Glutamatergic neuron (in vitro differentiated cells): ENCODE measurements around the gene CRYBG1. TPM values are rescaled to one million over a fixed set of nuclear protein-coding genes. Genes with fewer than 3 reads are reported as not detected.

ENCODE experiments used
- DNase-seq: peaks from one replicate; pipeline ENCODE4 v3.0.0; 2022
- H3K27ac Mint-ChIP-seq: one replicate; pipeline ENCODE4 v1.8.0; 2020; ENCODE audit warnings: mild to moderate bottlenecking, mixed read lengths, inconsistent platforms; ENCODE audit not compliant: unreplicated experiment
- H3K27me3 Mint-ChIP-seq: one replicate; pipeline ENCODE4 v1.8.0; 2020; ENCODE audit warnings: mild to moderate bottlenecking, moderate library complexity, mixed read lengths, inconsistent platforms; ENCODE audit not compliant: unreplicated experiment
- H3K36me3 Mint-ChIP-seq: one replicate; pipeline ENCODE4 v1.8.0; 2020; ENCODE audit warnings: mild to moderate bottlenecking, mixed read lengths, inconsistent platforms; ENCODE audit not compliant: unreplicated experiment
- H3K4me1 Mint-ChIP-seq: one replicate; pipeline ENCODE4 v1.8.0; 2020; ENCODE audit warnings: mild to moderate bottlenecking, low read depth, mixed read lengths, inconsistent platforms; ENCODE audit not compliant: unreplicated experiment
- H3K4me3 Mint-ChIP-seq: one replicate; pipeline ENCODE4 v1.8.0; 2020; ENCODE audit warnings: mild to moderate bottlenecking, mixed read lengths, inconsistent platforms; ENCODE audit not compliant: unreplicated experiment
- H3K9me3 Mint-ChIP-seq: one replicate; pipeline ENCODE4 v1.8.0; 2020; ENCODE audit warnings: mild to moderate bottlenecking, moderate library complexity, mixed read lengths, inconsistent platforms; ENCODE audit not compliant: unreplicated experiment
- total RNA-seq: library from RNA; stranded (reverse); fragmentation: NEBNext Ultra II Directional; extraction: Animal tissue kit (Norgen Biotek cat#: 25700); gene quantifications from one replicate; pipeline ENCODE4 v1.2.1, GENCODE V29; 2021; ENCODE audit not compliant: unreplicated experiment
- TF ChIP-seq, protein P1 (sequence below): fragments of 200-600 bp; sonication (generic); IDR thresholded peaks from one replicate; pipeline ENCODE4 v1.5.0; 2021; ENCODE audit not compliant: partially characterized antibody, unreplicated experiment

CRYBG1 gene
- total RNA-seq, 1 donor from 2014 or later: 0.15 TPM

DNA sequence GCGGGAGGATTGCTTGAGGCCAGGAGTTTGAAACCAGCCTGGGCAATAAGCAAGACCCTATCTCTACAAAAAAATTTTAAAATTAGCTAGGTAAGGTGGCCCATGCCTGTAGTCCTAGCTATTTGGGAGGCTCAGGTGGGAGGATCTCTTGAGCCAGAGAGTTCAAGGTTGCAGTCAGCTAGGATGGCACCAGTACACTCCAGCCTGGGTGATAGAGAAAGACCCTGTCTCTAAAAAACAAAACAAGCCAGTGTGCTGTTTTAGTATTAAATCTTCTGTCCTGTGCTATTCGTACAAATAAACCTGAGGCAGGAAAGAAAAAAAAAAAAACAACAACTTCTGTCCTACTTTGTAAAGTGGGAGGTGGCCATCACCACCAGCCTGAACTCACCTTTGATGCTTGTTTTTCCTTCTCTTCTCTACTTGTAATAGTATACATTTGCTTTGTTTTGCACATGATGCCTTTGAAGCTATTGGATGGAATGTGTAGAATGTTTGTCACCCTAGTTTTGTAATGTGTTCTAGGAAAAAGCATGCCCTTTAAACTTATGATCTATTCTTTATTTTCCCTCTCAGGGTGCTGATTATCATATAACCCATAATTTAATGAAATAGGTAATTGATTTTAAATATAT lies 102.5 kb downstream of the CRYBG1 start:
- Mint-ChIP-seq H3K36me3 (no peaks in the 10 kb centered on the region), H3K27me3 (no peaks in the 10 kb centered on the region), H3K4me1 (peaks cover 2% of the 10 kb centered on the region), H3K9me3 (no peaks in the 10 kb centered on the region), H3K27ac (no peak overlapping the region), H3K4me3 (no peak overlapping the region)
- DNase-seq: no peak
- TF ChIP-seq, protein P1, sequence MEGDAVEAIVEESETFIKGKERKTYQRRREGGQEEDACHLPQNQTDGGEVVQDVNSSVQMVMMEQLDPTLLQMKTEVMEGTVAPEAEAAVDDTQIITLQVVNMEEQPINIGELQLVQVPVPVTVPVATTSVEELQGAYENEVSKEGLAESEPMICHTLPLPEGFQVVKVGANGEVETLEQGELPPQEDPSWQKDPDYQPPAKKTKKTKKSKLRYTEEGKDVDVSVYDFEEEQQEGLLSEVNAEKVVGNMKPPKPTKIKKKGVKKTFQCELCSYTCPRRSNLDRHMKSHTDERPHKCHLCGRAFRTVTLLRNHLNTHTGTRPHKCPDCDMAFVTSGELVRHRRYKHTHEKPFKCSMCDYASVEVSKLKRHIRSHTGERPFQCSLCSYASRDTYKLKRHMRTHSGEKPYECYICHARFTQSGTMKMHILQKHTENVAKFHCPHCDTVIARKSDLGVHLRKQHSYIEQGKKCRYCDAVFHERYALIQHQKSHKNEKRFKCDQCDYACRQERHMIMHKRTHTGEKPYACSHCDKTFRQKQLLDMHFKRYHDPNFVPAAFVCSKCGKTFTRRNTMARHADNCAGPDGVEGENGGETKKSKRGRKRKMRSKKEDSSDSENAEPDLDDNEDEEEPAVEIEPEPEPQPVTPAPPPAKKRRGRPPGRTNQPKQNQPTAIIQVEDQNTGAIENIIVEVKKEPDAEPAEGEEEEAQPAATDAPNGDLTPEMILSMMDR: no peak

- Mint-ChIP-seq H3K4me1 (peaks cover 5% of the 10 kb centered on the region), H3K27me3 (no peaks in the 10 kb centered on the region), H3K9me3 (no peaks in the 10 kb centered on the region), H3K36me3 (no peaks in the 10 kb centered on the region), H3K4me3 (no peak overlapping the region), H3K27ac (no peak overlapping the region)
- TF ChIP-seq, protein P1: no peak
- no peak for DNase-seq
Measured at GRCh38 chr6:106466211-106466610, 105.7 kb downstream of the CRYBG1 start.

- H3K4me3 Mint-ChIP-seq: no peak overlapping the region
- H3K27ac Mint-ChIP-seq: no peak overlapping the region
Measured at GRCh38 chr6:106468935-106469334, 108.4 kb downstream of the CRYBG1 start.

GRCh38 chr6:106469882-106470281 lies 109.4 kb downstream of the CRYBG1 start:
- TF ChIP-seq, protein P1: no peak
- DNase-seq: no peak
- Mint-ChIP-seq H3K27me3 (no peaks in the 10 kb centered on the region), H3K9me3 (no peaks in the 10 kb centered on the region), H3K4me1 (peaks cover 5% of the 10 kb centered on the region), H3K4me3 (no peak overlapping the region), H3K27ac (no peak overlapping the region), H3K36me3 (no peaks in the 10 kb centered on the region)

More at GRCh38 chr6:106468935-106469334, 108.4 kb downstream of the CRYBG1 start:
- Mint-ChIP-seq H3K9me3 (no peaks in the 10 kb centered on the region), H3K27me3 (no peaks in the 10 kb centered on the region), H3K36me3 (no peaks in the 10 kb centered on the region), H3K4me1 (peaks cover 5% of the 10 kb centered on the region)
- DNase-seq: no peak
- TF ChIP-seq, protein P1: no peak

GRCh38 chr6:106470316-106470715 lies 109.8 kb downstream of the CRYBG1 start:
- H3K27me3 Mint-ChIP-seq: no peaks in the 10 kb centered on the region
- no peak overlapping the region for H3K4me3 Mint-ChIP-seq
- DNase-seq: no peak

More at GRCh38 chr6:106470316-106470715, 109.8 kb downstream of the CRYBG1 start:
- no peak overlapping the region for H3K27ac Mint-ChIP-seq
- TF ChIP-seq, protein P1: no peak
- H3K36me3 Mint-ChIP-seq: no peaks in the 10 kb centered on the region
- no peaks in the 10 kb centered on the region for H3K9me3 Mint-ChIP-seq
- peaks cover 5% of the 10 kb centered on the region for H3K4me1 Mint-ChIP-seq
